ENCODE data around the gene RAB4A. TPM values are rescaled to one million over a fixed set of nuclear protein-coding genes. Genes with fewer than 3 reads are reported as not detected.

RAB4A gene
- total RNA-seq, 1 donor from 2014 or later, result 103 TPM

DNA sequence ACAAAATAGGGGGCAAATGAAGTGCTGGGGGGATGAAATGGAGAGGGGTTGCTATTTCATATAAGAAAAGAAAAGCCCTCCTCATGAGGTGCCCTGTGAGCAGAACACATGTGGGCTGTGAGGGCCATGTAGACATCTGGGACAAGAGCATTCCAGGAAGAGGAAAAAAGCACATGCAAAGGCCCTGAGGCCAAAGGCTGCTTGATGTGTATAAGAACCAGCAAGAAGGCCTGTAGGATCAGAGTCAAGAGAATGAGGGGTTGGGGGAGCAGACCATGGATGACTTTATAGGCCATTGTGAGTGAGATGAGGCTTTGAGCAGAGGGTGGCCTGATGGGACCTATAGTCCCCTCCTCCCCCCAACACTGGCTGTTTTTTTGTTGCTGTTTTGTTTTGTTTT lies 7.7 kb upstream of the RAB4A start:
- intact Hi-C loops (cut with DNase I), result no loop called here
- ATAC-seq (ENCODE audit: poor library complexity) (no peak), DNase-seq (no peak)

GRCh38 chr1:229264068-229264467 lies 6.8 kb upstream of the RAB4A start:
- no peak for DNase-seq
- intact Hi-C loops (cut with DNase I), result no loop called here
- ATAC-seq (ENCODE audit: poor library complexity), result no peak

DNA sequence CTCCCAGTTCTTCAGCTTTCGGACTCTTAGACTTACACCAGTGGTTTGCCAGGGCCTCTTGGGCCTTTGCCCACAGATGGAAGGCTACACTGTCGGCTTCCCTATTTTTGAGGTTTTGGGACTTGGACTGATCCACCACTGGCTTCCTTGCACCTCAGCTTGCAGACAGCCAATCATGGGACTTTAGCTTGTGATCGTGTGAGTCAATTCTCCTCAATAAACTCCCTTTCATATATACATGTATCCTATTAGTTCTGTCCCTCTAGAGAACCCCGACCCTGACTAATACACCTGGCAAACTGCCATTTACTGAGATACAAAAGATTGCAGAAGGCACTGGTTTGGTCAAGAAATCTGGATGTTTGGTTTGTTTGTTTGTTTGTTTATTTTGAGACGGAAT lies 6.4 kb upstream of the RAB4A start:
- intact Hi-C loops (cut with DNase I), result no loop called here
- no peak for ATAC-seq (ENCODE audit: poor library complexity)
- no peak for DNase-seq

DNA sequence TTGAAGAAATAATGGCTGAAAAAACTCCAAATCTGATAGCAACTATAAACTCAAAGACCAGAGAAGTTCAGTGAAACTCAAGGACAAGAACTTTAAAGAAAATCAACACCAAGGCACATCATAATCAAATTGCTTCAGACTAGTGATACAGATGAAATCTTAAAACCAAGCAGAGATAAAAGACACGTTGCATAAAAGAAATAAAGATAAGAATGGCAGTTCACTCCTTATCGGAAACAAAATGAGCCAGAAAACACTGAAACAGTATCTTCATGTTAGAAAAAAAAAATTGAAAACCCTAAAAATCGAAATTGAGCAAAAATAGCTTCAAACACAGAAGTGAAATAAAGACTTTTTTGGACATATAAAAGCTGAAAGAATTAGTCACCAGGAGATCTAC lies 4.6 kb upstream of the RAB4A start:
- intact Hi-C loops (cut with DNase I), result no loop called here
- no peak for DNase-seq
- ATAC-seq (ENCODE audit: poor library complexity), result no peak

GRCh38 chr1:229266832-229267500 lies 3.9 kb upstream of the RAB4A start:
- intact Hi-C loops (cut with DNase I), result no loop called here
- DNase-seq, result no peak
- ATAC-seq (ENCODE audit: poor library complexity), result no peak

DNA sequence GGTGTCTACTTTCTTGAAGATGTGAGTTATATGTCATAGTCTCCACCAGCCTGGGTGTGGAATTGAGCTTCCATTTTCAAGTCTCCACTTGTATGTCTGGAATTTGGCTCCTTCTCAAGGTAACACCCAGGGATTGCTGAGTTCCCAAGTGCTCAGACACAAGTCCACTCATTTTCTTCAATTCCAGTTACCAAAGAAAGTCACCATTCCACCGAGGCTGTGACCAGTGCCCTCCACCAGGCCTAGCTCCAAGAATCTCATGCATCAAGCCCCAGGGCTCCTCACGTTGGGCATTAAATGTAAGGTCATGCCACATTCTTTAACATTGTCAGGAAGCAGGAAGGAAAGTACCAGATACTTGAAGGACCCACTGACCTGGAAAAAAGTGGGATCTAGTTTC lies 2.4 kb upstream of the RAB4A start:
- DNase-seq (no peak), ATAC-seq (ENCODE audit: poor library complexity) (no peak)
- intact Hi-C loops (cut with DNase I), result no loop called here

DNA sequence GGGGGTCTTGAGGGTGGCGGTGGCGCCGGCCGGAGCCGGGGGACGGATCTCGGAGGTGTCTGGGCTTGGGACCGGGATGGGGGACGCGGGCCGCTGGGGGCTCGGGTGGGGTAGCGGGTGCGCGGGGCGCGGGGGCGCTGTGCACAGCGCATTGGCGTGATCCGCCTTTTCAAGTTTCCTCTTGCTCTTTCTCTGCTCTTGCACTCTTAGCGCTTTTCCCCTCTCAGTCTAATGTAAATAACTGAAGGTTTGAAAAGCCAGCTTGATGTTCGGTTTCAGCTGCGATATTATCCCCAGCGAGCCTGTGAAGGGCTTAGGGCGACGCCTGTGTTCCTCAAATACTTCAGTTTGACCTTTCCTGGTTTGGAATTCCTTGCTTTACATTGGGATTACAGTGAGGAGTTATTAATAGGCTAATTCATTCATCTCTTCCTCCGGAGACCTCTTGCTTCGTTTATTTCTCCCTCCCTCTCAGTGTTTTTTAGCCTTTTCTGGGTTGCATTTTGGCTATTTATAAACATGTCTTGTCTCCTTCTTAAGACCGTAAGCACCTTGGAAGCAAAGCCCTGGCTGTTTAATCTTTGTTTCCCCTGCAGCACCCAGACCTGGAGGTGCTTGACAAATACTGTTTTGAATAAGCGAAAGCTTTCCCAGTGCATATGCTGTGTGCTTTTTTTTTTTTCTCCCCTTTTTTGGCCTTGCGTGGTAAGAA lies 693 bp downstream of the RAB4A start:
- DNase-seq, result no peak
- intact Hi-C loops (cut with DNase I), result no loop called here

GRCh38 chr1:229272164-229273158 lies 1.6 kb downstream of the RAB4A start:
- no peak for ATAC-seq (ENCODE audit: poor library complexity)
- intact Hi-C loops (cut with DNase I), result no loop called here
- DNase-seq, result no peak

More for the DNA sequence above, 693 bp downstream of the RAB4A start:
- peak; percentile 27 for ATAC-seq (ENCODE audit: poor library complexity)

GRCh38 chr1:229273507-229274232 lies 2.8 kb downstream of the RAB4A start:
- ATAC-seq (ENCODE audit: poor library complexity), result no peak
- intact Hi-C loops (cut with DNase I), result no loop called here
- DNase-seq, result no peak

GRCh38 chr1:229275005-229275404 lies 4.1 kb downstream of the RAB4A start:
- intact Hi-C loops (cut with DNase I), result no loop called here
- ATAC-seq (ENCODE audit: poor library complexity) (no peak), DNase-seq (no peak)

DNA sequence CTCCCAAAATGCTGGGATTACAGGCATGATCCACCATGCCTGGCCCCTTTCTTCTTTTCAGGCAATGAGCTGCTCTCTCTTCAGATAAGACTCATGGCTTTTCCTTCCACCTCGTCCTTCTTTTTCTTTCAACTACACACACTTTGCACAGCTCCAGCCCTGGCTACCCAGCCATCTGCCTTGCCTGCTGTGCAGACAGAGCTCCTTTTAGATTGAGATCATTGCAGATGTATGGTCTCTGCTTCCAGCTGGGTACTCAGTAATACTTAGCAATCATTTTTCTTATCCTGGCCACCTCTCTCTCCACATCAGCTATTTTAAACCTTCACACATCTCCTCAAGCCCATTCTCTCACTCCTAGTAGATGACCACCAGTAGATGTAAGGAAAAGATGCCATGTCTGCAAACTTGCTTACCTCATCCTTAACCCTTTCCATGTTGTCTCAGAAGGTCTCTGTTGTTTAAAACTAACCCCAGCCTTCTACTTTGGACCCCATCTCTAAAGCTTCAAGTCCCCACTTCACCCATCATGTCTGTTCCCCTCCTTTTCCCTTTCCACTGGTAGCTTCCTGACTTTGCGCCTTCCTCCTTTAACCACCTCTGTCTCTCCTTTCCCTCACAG lies 7.3 kb downstream of the RAB4A start:
- DNase-seq (no peak), ATAC-seq (ENCODE audit: poor library complexity) (no peak)
- intact Hi-C loops (cut with DNase I), result no loop called here

GRCh38 chr1:229279242-229279641 lies 8.3 kb downstream of the RAB4A start:
- ATAC-seq (ENCODE audit: poor library complexity), result no peak
- DNase-seq, result no peak

GRCh38 chr1:229280037-229280828 lies 9.3 kb downstream of the RAB4A start:
- intact Hi-C loops (cut with DNase I), result no loop called here
- no peak for DNase-seq
- ATAC-seq (ENCODE audit: poor library complexity), result no peak

More at GRCh38 chr1:229279242-229279641, 8.3 kb downstream of the RAB4A start:
- intact Hi-C loops (cut with DNase I), result no loop called here

GRCh38 chr1:229280921-229281320 lies 10.0 kb downstream of the RAB4A start:
- no peak for ATAC-seq (ENCODE audit: poor library complexity)
- intact Hi-C loops (cut with DNase I), result no loop called here
- no peak for DNase-seq

DNA sequence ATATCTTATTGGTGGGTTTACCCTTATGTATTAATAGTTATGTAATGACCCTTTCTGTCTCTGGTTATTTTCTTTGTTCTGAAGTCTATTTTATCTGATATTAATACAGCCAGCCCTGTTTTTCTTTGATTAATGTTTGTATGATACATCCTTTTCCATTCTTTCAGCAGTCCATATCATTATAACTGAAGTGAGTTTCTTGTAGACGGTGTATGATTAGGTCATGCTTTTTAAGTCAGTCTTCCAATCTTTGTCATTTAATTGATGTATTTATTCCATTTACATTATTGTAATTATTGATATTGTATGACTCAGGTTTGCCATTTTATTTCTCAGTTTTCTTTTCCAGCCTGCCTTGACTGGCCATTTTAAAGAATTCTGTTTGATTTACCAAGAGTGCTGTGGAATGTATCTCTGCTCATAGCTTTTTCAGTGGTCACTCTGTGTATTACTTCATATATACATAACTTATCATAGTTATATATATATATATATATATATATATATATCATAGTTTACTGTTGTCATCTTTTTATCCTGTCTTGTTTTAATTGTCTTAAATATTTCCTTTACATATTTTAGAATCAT lies 10.5 kb downstream of the RAB4A start:
- ATAC-seq (ENCODE audit: poor library complexity) (no peak), DNase-seq (no peak)
- intact Hi-C loops (cut with DNase I), result no loop called here

GRCh38 chr1:229282295-229282823 lies 11.4 kb downstream of the RAB4A start:
- ATAC-seq (ENCODE audit: poor library complexity) (no peak), DNase-seq (no peak)
- intact Hi-C loops (cut with DNase I), result no loop called here

- DNase-seq, result no peak
- intact Hi-C loops (cut with DNase I), result no loop called here
- ATAC-seq (ENCODE audit: poor library complexity), result peak; percentile 65
Measured at GRCh38 chr1:229283183-229283611, 12.3 kb downstream of the RAB4A start.

All from Right ventricle myocardium superior (tissue), 1 donor.